HS-27A (cell line): ENCODE data around the gene CENPA.
"Not testable (repeated sequence)": the region's sequence is repeated elsewhere in the genome, so short reads cannot be mapped to it uniquely, and the experiment has no call there.

ENCODE experiments used
- DNase-seq: peaks from one replicate; pipeline ENCODE4 v3.0.0-alpha.2; 2012; ENCODE audit warnings: low read depth, missing footprints

Gene CENPA

GRCh38 chr2:26785431-26786206, at the start of gene CENPA:
TSS of gene CENPA (plus strand) at chr2:26786056. CDS start at chr2:26786197, 141 bp downstream.
- peak; percentile 98 for DNase-seq

DNA sequence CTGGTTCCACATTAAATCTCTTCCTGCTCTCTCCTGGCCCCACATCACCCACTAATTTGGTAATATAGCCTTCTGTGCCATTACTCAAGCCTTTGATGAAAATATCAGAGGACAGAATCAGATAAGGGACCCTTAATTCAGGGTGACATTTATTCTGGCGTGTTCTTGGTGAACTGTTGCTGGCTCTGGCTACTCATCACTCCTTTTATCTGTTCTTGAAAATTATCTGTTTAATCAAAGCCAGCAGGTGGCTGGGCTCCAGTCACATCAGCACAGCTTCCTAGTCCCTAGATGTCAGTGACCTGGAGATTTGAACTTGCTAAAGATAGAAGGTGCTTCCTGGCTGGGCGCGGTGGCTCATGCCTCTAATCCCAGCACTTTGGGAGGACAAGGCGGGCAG, 48.6 kb upstream of the CENPA start:
- DNase-seq, result no peak

DNA sequence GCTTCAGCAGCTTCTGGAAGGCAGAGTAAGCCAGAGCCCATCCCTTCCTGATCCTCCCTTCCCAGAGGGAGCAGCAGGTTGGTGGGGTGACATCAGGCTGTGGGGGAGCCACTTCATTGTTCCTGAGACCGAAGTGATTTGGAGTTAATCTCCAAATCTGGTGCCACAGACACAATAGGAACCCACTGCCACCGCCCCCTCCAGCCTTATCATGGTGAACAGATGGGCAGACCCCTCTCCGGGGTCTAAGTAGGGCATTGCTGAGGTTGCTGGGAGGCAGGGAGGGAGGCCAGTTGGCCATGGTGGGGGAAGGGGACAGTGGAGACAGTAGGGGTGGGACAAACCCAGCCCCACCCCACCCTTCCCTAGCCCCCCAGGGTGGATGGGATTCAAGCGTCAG, 47.4 kb upstream of the CENPA start:
- DNase-seq, result no peak

- DNase-seq, result no peak
Measured at GRCh38 chr2:26739514-26739913, 46.3 kb upstream of the CENPA start.

GRCh38 chr2:26740346-26740745, 45.5 kb upstream of the CENPA start:
- no peak for DNase-seq

- no peak for DNase-seq
Measured at GRCh38 chr2:26740890-26741302, 45.0 kb upstream of the CENPA start.

GRCh38 chr2:26742048-26742770, 43.6 kb upstream of the CENPA start:
- no peak for DNase-seq

GRCh38 chr2:26743852-26744251, 42.0 kb upstream of the CENPA start:
- DNase-seq, result no peak

DNA sequence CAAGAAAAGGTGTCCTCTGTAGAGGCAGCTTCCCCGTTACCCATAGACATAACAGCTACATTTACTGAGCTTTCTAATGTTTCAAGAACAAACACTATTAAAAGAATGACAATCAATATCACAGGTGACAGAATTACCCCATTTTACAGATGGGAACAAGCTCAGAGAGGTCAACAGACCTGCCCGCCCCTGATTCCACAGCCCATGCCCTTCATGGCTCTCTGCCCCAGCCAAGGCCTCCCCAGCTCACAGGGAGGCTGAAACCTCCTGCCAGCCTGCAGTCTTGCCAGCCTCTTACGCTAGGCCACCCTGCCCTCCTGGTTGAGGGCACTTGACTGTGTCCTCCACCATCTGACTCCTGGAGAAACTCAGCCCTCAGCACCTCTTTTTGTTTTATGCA, 40.9 kb upstream of the CENPA start:
- DNase-seq, result no peak

DNA sequence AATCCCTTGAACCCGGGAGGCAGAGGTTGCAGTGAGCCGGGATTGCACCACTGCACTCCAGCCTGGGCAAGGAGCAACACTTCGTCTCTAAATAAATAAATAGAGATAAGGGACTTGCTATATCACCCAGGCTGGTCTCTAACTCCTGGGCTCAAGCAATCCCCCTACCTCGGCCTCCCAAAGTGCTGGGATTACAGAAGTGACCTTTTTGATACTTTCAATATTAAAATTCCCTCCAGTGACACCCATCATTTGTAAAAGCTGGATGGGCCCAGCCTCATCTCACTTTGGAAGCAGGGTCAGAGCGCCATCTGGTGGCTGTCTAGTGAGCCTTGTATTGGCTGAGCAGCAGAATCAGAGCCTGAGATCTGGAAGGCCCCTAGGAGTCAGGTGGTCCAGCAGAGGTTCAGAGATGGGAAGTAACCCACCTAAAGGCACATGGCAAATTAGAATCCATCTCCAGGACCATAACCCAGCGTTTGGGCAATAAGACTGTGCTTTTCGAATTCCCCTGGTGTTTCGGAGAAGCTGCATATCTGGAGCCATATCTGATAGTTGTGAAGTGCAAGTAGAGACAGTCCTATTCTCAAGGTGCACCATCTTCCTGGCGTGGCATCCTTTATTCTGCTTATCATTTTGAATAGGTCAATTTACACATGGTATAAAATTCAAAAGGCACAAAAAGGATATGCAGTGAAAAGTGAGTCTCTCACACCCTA, 40.1 kb upstream of the CENPA start:
- peak; percentile 52 for DNase-seq

DNA sequence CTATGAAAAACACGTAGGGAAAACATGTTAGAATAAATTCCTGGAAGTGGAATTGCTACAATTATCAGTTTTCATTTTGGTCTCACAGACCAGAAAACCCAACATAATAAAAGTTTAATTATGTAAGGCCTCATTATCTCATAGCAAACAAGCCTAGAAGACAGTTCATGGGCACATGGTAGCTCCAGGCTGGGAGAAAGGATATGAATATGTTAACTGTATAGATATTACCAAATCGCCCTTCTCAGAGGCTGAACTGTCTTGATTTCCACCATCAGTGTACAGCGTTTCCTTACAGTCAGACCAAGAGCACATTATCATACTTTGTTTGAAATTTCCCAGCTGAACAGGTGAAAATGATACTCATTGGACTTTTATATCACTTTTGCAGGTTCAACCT, 38.9 kb upstream of the CENPA start:
- no peak for DNase-seq

- DNase-seq, result not testable (repeated sequence)
Measured at GRCh38 chr2:26749787-26750420, 36.0 kb upstream of the CENPA start.

DNA sequence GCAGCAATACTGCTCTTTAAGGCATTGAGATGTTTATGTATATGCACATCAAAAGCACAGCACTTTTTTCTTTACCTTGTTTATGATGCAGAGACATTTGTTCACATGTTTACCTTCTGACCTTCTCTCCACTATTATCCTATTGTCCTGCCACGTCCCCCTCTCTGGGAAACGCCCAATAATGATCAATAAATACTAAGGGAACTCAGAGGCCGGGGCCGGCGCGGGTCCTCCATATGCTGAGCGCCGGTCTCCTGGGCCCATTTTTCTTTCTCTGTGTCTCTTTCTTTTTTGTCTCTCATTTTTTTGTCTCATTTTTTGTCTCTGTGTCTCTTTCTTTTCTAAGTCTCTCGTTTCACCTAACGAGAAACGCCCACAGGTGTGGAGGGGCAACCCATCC, 35.4 kb upstream of the CENPA start:
- DNase-seq, result not testable (repeated sequence)

- DNase-seq, result no peak
Measured at GRCh38 chr2:26752656-26753055, 33.2 kb upstream of the CENPA start.

GRCh38 chr2:26754539-26754938, 31.3 kb upstream of the CENPA start:
- DNase-seq, result no peak

GRCh38 chr2:26754972-26755670, 30.7 kb upstream of the CENPA start:
- no peak for DNase-seq

DNA sequence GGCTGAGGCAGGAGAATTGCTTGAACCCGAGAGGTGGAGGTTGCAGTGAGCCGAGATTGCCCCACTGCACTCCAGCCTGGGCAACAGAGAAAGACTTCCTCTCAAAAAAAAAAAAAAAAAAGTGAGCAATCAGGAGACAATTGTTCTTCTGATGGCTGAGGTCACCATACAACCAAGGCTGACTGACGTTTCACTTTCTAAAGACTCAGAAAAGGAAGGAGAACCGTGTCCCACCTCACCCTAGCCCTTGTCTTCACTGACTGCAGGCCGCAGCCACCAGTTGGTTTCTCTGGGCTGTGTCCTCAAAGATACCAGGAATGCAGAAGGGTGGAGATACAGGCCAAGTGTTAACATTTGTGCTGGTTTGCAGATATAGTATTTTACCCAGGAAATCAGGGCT, 29.5 kb upstream of the CENPA start:
- no peak for DNase-seq

DNA sequence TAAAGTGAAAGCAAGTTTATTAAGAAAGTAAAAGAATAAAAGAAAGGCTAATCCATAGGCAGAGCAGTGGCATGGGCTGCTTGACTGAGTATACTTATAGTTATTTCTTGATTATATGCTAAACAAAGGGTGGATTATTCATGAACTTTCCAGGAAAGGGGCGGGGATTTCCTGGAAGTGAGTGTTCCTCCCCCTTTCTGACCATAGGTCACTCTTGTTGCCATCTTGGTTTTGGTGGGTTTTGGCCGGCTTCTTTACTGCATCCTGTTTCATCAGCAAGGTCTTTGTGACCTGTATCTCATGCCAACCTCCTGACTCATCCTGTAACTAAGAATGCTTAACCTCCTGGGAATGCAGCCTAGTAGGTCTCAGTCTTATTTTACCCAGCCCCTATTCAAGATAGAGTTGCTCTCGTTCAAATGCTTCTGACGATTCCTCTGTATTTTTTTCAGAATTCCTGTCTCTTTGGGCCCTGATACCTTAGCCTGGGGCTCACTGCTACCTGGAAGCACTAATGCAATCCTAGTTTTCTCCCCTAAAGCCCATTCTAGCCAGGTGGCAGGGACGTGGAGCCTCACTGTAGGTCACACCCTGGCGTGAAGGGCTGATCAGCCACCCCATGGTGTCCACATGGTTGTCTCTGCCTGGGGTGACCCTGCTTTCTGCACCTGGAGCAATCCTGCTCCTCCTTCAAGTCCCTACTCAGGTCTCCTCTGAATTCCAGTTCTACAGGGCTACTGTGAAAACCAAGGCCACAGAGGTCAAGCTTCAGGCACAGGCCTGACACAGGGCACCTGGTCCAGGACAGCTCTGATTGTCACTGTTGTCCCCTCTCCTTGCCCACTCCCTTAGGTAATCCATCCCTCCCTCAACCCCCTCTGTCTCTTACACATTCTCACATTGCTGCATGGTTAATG, 27.7 kb upstream of the CENPA start:
- DNase-seq, result peak; percentile 89

DNA sequence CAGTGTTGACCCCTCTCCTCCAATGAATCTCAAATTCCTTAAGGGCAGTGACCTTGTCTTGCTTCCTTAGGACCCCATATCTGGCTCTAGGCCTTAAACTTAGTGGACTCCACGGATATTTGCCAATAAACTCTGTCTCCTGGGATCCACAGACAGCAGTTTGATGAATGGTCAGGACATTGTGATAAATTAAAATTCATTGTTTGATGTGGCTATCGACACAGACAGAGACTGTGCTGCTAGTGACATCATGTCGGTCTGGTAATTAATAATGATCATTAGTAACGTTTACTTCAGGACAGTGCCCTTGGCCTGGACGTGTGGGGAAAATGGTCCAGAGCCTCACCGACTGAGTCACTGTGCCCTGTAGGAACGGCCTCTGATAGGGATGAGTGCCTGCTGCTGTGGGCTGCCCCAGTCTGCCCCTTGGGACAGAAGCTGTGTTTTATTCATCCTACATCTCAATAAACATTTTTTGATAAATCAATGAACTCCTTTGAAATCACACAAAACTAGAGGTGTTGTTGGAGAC, 27.0 kb upstream of the CENPA start:
- DNase-seq, result no peak

- DNase-seq, result no peak
Measured at GRCh38 chr2:26759845-26760244, 26.0 kb upstream of the CENPA start.
